Measurements from ENCODE around the gene ADCY6. TPM values are rescaled to one million over a fixed set of nuclear protein-coding genes. Genes with fewer than 3 reads are reported as not detected.

The ADCY6 gene
- total RNA-seq, 1 donor from 2014 or later, result 0.78 TPM

DNA sequence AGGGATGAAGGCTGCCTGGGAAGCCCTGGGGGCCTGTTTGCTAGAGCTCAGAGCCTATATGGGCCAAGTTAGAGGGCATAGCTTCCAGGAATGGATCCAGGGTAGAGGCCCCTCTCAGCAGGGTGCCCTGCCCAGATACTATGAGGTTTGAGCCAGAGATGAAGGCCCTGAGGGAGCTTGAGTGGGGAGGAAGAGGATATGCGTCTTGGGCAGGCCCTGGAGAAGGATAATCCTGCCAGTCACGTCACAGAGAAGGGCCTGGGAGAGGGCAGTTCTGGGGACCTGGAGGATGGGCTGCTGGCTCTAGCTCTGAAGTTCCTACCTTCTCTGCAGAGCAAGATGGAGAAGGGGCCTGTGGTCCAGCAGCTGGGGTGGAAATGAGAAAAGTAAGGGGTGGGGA, 23.5 kb upstream of the ADCY6 start:
- intact Hi-C loops (cut with micrococcal nuclease), result loop anchor here (10.0 kb wide), 1 partner anchor 708 kb away; the partner anchor contains the start of gene SENP1
- H3K36me3 Mint-ChIP-seq (ENCODE audit: low read depth), result no peaks in the 10 kb centered on the region
- no peak for DNase-seq (ENCODE audit: low spot score)
- peaks cover 15% of the 10 kb centered on the region for H3K4me1 Mint-ChIP-seq (ENCODE audit: low read depth)
- H3K4me3 Mint-ChIP-seq, result peak overlapping the region; percentile 52
- H3K9me3 Mint-ChIP-seq, result no peaks in the 10 kb centered on the region
- peaks cover 6% of the 10 kb centered on the region for H3K27me3 Mint-ChIP-seq (ENCODE audit: insufficient read depth)
- peak overlapping the region; percentile 8 for H3K27ac Mint-ChIP-seq

DNA sequence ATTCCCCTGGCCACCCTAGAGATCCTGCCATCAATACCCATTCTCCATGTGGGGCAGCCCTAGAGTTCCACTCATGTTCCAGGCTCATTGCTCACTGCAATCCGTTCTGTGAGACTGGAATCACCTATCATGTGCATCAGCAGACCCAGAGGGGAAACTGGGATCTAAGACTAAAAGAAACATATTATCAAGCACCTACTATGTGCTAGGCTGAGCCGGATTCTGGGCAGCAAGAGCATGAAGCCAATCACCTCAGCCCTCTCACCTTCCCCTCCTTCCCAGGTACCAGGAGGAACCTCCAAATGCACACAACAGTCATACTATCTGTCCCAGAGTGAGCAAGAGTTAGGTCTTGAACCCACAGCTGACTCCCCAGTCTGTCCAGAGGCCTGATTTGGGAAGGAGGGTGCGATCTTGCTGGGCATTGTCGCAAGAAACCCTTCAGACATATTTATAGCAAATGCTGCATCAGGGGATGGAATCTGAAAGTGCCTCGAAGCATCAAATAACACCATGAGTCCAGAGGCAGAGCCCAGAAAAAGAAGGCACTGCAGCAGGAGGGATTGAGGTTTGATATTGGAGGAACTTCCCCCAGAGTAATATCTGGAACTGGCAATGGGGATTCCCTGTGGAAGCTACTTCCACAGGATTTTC, 22.7 kb upstream of the ADCY6 start:
- Mint-ChIP-seq H3K36me3 (ENCODE audit: low read depth) (no peaks in the 10 kb centered on the region), H3K27me3 (ENCODE audit: insufficient read depth) (peaks cover 3% of the 10 kb centered on the region), H3K4me3 (no peak overlapping the region), H3K27ac (no peak overlapping the region), H3K9me3 (no peaks in the 10 kb centered on the region), H3K4me1 (ENCODE audit: low read depth) (peaks cover 9% of the 10 kb centered on the region)
- no peak for DNase-seq (ENCODE audit: low spot score)
- intact Hi-C loops (cut with micrococcal nuclease), result loop anchor here (10.0 kb wide), 1 partner anchor 707 kb away; the partner anchor contains the start of gene SENP1

GRCh38 chr12:48810903-48811431, 22.1 kb upstream of the ADCY6 start:
- Mint-ChIP-seq H3K27ac (no peak overlapping the region), H3K4me3 (no peak overlapping the region), H3K4me1 (ENCODE audit: low read depth) (peaks cover 3% of the 10 kb centered on the region), H3K36me3 (ENCODE audit: low read depth) (no peaks in the 10 kb centered on the region), H3K27me3 (ENCODE audit: insufficient read depth) (peaks cover 3% of the 10 kb centered on the region), H3K9me3 (no peaks in the 10 kb centered on the region)
- DNase-seq (ENCODE audit: low spot score), result no peak
- intact Hi-C loops (cut with micrococcal nuclease), result loop anchor here (10.0 kb wide), 1 partner anchor 706 kb away; the partner anchor contains the start of gene SENP1

GRCh38 chr12:48807981-48808380, 19.1 kb upstream of the ADCY6 start:
- Mint-ChIP-seq H3K9me3 (no peaks in the 10 kb centered on the region), H3K36me3 (ENCODE audit: low read depth) (no peaks in the 10 kb centered on the region), H3K4me3 (no peak overlapping the region), H3K27ac (no peak overlapping the region), H3K4me1 (ENCODE audit: low read depth) (peaks cover 6% of the 10 kb centered on the region), H3K27me3 (ENCODE audit: insufficient read depth) (peaks cover 7% of the 10 kb centered on the region)
- DNase-seq (ENCODE audit: low spot score), result no peak
- intact Hi-C loops (cut with micrococcal nuclease), result no loop called here

- intact Hi-C loops (cut with micrococcal nuclease), result no loop called here
- no peak overlapping the region for H3K27ac Mint-ChIP-seq
- H3K27me3 Mint-ChIP-seq (ENCODE audit: insufficient read depth), result peaks cover 4% of the 10 kb centered on the region
- H3K9me3 Mint-ChIP-seq, result no peaks in the 10 kb centered on the region
- no peaks in the 10 kb centered on the region for H3K36me3 Mint-ChIP-seq (ENCODE audit: low read depth)
- H3K4me3 Mint-ChIP-seq, result no peak overlapping the region
- peaks cover 6% of the 10 kb centered on the region for H3K4me1 Mint-ChIP-seq (ENCODE audit: low read depth)
- DNase-seq (ENCODE audit: low spot score), result no peak
Measured at GRCh38 chr12:48803675-48804074, 14.8 kb upstream of the ADCY6 start.

DNA sequence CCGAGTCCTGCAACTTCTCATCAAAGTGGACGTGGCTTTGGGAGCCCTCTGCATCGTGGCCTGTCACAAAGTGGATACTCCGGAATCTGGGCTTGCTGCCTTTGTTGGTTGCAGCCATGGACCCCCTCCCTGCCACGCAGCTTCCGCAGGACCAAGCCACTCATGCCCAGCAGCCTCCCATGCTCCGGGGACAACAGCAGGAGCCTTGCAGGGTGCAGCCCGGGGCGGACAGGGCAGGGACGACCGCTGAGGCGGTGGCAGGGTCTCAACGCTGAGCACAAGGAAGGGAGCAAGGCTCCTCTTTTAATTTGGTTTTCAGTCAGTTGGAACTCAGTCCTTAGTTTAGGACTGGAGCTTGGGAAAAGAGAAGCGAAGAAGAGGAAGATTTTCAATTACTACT, 12.1 kb upstream of the ADCY6 start:
- Mint-ChIP-seq H3K27ac (no peak overlapping the region), H3K4me3 (no peak overlapping the region), H3K27me3 (ENCODE audit: insufficient read depth) (peaks cover 4% of the 10 kb centered on the region), H3K4me1 (ENCODE audit: low read depth) (peaks cover 8% of the 10 kb centered on the region), H3K9me3 (no peaks in the 10 kb centered on the region), H3K36me3 (ENCODE audit: low read depth) (no peaks in the 10 kb centered on the region)
- intact Hi-C loops (cut with micrococcal nuclease), result no loop called here
- no peak for DNase-seq (ENCODE audit: low spot score)

- H3K4me3 Mint-ChIP-seq, result no peak overlapping the region
- H3K4me1 Mint-ChIP-seq (ENCODE audit: low read depth), result peaks cover 11% of the 10 kb centered on the region
Measured at GRCh38 chr12:48800457-48800856, 11.6 kb upstream of the ADCY6 start.

DNA sequence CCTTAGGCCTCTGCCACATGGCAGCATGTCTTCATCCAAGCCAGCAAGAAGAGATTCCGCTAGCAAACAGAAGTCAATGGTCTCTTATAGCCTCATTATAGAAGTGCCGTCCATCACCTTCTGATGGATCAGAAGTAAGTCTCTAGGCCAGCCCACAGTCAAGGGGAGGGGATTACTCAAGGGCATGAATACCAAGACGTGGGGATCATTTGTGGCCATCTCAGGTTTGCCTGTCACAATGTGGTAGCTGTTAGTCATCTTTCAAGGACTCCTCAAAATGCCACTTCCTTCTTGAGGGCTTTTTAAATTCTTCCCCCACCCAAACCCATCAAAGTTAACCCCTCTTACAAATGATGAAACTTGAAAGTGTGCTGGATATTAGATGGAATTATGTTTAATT, 8.1 kb upstream of the ADCY6 start:
- Mint-ChIP-seq H3K9me3 (no peaks in the 10 kb centered on the region), H3K4me3 (no peak overlapping the region), H3K4me1 (ENCODE audit: low read depth) (peaks cover 5% of the 10 kb centered on the region), H3K36me3 (ENCODE audit: low read depth) (no peaks in the 10 kb centered on the region), H3K27ac (no peak overlapping the region), H3K27me3 (ENCODE audit: insufficient read depth) (peaks cover 8% of the 10 kb centered on the region)
- intact Hi-C loops (cut with micrococcal nuclease), result loop anchor here (1.0 kb wide), 1 partner anchor 17 kb away; no protein-coding TSS in a partner anchor
- DNase-seq (ENCODE audit: low spot score), result no peak

More at GRCh38 chr12:48800457-48800856, 11.6 kb upstream of the ADCY6 start:
- Mint-ChIP-seq H3K36me3 (ENCODE audit: low read depth) (no peaks in the 10 kb centered on the region), H3K27ac (no peak overlapping the region), H3K9me3 (no peaks in the 10 kb centered on the region), H3K27me3 (ENCODE audit: insufficient read depth) (peaks cover 8% of the 10 kb centered on the region)
- intact Hi-C loops (cut with micrococcal nuclease), result no loop called here
- DNase-seq (ENCODE audit: low spot score), result no peak

- Mint-ChIP-seq H3K4me3 (no peak overlapping the region), H3K4me1 (ENCODE audit: low read depth) (peaks cover 5% of the 10 kb centered on the region), H3K27me3 (ENCODE audit: insufficient read depth) (peaks cover 10% of the 10 kb centered on the region), H3K27ac (no peak overlapping the region), H3K9me3 (no peaks in the 10 kb centered on the region), H3K36me3 (ENCODE audit: low read depth) (no peaks in the 10 kb centered on the region)
- intact Hi-C loops (cut with micrococcal nuclease), result loop anchor here (1.0 kb wide), 4 partner anchors 43 to 254 kb away; partner anchors contain the start of genes CCNT1 and KANSL2
- DNase-seq (ENCODE audit: low spot score), result peak; percentile 26
Measured at GRCh38 chr12:48795550-48796455, 6.9 kb upstream of the ADCY6 start.

DNA sequence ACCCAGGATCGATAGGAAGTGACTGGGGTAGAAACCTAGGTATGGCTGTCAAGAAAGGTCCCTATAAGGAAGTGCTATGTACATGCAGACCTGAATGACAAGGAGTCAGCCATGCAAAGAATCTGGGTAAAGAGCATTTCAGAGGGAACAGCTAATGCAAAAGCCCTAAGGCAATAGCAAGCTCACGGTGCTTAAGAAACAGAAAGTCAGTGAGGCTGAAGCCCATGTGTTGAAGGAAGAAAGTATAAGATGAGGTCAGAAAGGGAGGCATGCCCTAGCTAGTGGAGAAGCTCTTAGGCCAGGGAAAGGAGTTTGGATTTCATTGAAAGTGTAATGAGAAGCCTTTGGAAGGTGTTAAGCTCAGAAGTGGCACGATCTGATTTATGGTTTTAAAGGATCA, 6.0 kb upstream of the ADCY6 start:
- H3K27ac Mint-ChIP-seq, result no peak overlapping the region
- H3K27me3 Mint-ChIP-seq (ENCODE audit: insufficient read depth), result peaks cover 17% of the 10 kb centered on the region
- no peaks in the 10 kb centered on the region for H3K9me3 Mint-ChIP-seq
- no peak overlapping the region for H3K4me3 Mint-ChIP-seq
- intact Hi-C loops (cut with micrococcal nuclease), result loop anchor here (1.0 kb wide), 4 partner anchors 42 to 253 kb away; partner anchors contain the start of genes CCNT1 and KANSL2
- H3K36me3 Mint-ChIP-seq (ENCODE audit: low read depth), result no peaks in the 10 kb centered on the region
- H3K4me1 Mint-ChIP-seq (ENCODE audit: low read depth), result peaks cover 5% of the 10 kb centered on the region
- no peak for DNase-seq (ENCODE audit: low spot score)

GRCh38 chr12:48793696-48794095, 4.8 kb upstream of the ADCY6 start:
- H3K9me3 Mint-ChIP-seq, result no peaks in the 10 kb centered on the region
- DNase-seq (ENCODE audit: low spot score), result no peak
- H3K4me1 Mint-ChIP-seq (ENCODE audit: low read depth), result peaks cover 5% of the 10 kb centered on the region
- intact Hi-C loops (cut with micrococcal nuclease), result no loop called here
- H3K36me3 Mint-ChIP-seq (ENCODE audit: low read depth), result no peaks in the 10 kb centered on the region
- no peak overlapping the region for H3K4me3 Mint-ChIP-seq
- peaks cover 22% of the 10 kb centered on the region for H3K27me3 Mint-ChIP-seq (ENCODE audit: insufficient read depth)
- H3K27ac Mint-ChIP-seq, result no peak overlapping the region

DNA sequence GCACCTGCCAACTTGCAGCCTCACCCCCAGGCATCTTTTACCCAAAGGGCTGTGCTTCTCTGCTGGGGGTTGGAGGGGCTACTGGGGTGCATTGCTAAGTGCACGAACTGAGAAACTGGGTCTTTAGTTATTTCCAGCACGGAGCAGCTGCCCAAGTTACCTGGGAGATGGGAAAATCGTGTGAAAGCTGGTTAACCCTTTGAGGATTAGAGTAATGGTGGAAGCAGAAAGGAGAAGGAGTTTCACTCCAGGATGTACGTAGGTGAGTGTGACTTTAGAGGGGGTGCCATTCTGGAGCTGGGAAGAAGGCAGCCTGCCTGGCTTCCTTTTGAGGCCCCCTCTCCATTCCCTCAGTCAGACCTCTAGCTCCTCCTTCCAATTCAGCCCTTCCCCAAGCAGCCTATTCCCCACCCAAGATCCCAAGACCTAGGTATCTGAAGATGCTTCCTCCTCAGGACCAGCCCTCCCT, 1.0 kb upstream of the ADCY6 start:
- intact Hi-C loops (cut with micrococcal nuclease), result no loop called here
- peaks cover 50% of the 10 kb centered on the region for H3K27me3 Mint-ChIP-seq (ENCODE audit: insufficient read depth)
- no peaks in the 10 kb centered on the region for H3K4me1 Mint-ChIP-seq (ENCODE audit: low read depth)
- H3K4me3 Mint-ChIP-seq, result peak overlapping the region; percentile 43
- no peak for DNase-seq (ENCODE audit: low spot score)
- H3K36me3 Mint-ChIP-seq (ENCODE audit: low read depth), result no peaks in the 10 kb centered on the region
- H3K9me3 Mint-ChIP-seq, result no peaks in the 10 kb centered on the region
- H3K27ac Mint-ChIP-seq, result no peak overlapping the region

DNA sequence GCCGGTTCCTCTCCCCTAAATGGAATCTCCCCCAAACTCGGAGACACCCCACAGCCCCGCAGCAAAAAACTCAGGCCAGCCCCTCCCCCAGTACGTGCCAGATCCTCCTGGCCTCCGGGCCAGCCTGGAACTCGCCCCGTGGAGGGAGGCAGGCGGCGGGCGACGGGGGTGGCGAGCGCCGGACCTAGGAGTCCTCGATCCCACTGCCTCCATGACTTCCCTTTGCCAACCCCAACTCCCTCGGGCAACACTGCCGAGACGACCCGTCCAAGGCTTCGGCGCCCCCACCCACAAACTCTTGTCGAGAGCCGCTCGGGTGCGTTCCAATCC, 400 bp downstream of the ADCY6 start:
- Mint-ChIP-seq H3K9me3 (no peaks in the 10 kb centered on the region), H3K27ac (no peak overlapping the region), H3K4me3 (peak overlapping the region; percentile 58), H3K36me3 (ENCODE audit: low read depth) (no peaks in the 10 kb centered on the region), H3K4me1 (ENCODE audit: low read depth) (no peaks in the 10 kb centered on the region), H3K27me3 (ENCODE audit: insufficient read depth) (peaks cover 49% of the 10 kb centered on the region)
- intact Hi-C loops (cut with micrococcal nuclease), result no loop called here
- no peak for DNase-seq (ENCODE audit: low spot score)
